Spleen (tissue), 11 donors: Measurements from ENCODE around the gene PPP1R12C. TPM values are rescaled to one million over a fixed set of nuclear protein-coding genes. Genes with fewer than 3 reads are reported as not detected.

Experiments used
- DNase-seq: peaks from one replicate; pipeline ENCODE4 v3.0.0-alpha.2; 2020
- H3K27ac ChIP-seq, 8 donors: fragments of 200-600 bp; sonication (generic) in 7 of 8; 1 replicate in 4 of 8; 2 replicates in 4 of 8; pipeline versions ENCODE4 v1.5.0 to v1.8.0; 2016 to 2021; ENCODE audit warnings: inconsistent platforms in 4 of 8, mild to moderate bottlenecking in 4 of 8, moderate library complexity in 1 of 8
- H3K27me3 ChIP-seq, 7 donors: fragments of 200-600 bp; sonication (generic) in 6 of 7; replicated peaks in 1 of 7; 1 replicate in 4 of 7; 2 replicates in 3 of 7; pipeline versions ENCODE4 v1.5.0 to v1.8.0; 2016 to 2021; ENCODE audit warnings: inconsistent platforms in 3 of 7, mild to moderate bottlenecking in 1 of 7
- H3K36me3 ChIP-seq, 6 donors: fragments of 200-600 bp; sonication (generic) in 5 of 6; 1 replicate in 4 of 6; 2 replicates in 2 of 6; pipeline versions ENCODE4 v1.5.0 to v1.8.0; 2016 to 2021; ENCODE audit warnings: inconsistent platforms in 2 of 6
- H3K4me1 ChIP-seq, 6 donors: fragments of 200-600 bp; sonication (generic) in 5 of 6; 1 replicate in 3 of 6; 2 replicates in 3 of 6; pipeline versions ENCODE4 v1.5.0 to v1.8.0; 2016 to 2021; ENCODE audit warnings: inconsistent platforms in 3 of 6
- H3K4me3 ChIP-seq, 8 donors: fragments of 200-600 bp; sonication (generic) in 7 of 8; 1 replicate in 4 of 8; 2 replicates in 4 of 8; pipeline versions ENCODE4 v1.5.0 to v1.8.0; 2016 to 2021; ENCODE audit warnings: inconsistent platforms in 4 of 8, mild to moderate bottlenecking in 4 of 8, moderate library complexity in 2 of 8
- H3K9me3 ChIP-seq, 8 donors: fragments of 200-600 bp; sonication (generic) in 7 of 8; 1 replicate in 4 of 8; 2 replicates in 4 of 8; pipeline versions ENCODE4 v1.5.0 to v1.8.0; 2016 to 2021; ENCODE audit warnings: inconsistent platforms in 4 of 8
- POLR2A ChIP-seq, 3 donors: fragments of 450-650 bp; IDR thresholded peaks; one replicate each; pipeline ENCODE4 v1.5.1; 2017; ENCODE audit warnings: antibody characterized with exemption in 3 of 3, mild to moderate bottlenecking in 1 of 3
- POLR2AphosphoS5 ChIP-seq, 3 donors: sonication (generic); formaldehyde crosslinking; IDR thresholded peaks; one replicate each; pipeline ENCODE4 v1.5.1; 2017; ENCODE audit warnings: antibody characterized with exemption in 3 of 3
- WGBS, 5 donors: extraction: QIAGEN DNeasy Blood & Tissue Kit in 3 of 5; methylation state at CpG; one replicate each; pipeline versions ENCODE4 v1.1.5 to v1.1.7; 2013 to 2018; 5-methylcytosine and 5-hydroxymethylcytosine counted together
- intact Hi-C: fragments of 100-400 bp; cut with DNase I; formaldehyde crosslinking; loops from one replicate; pipeline ENCODE4 v1.15.0; 2023; ENCODE audit warnings: low total_unique reads
- polyA plus RNA-seq, 3 donors: library from polyadenylated mRNA; stranded (reverse); fragments of 200-250 nt; gene quantifications; one replicate each; pipeline ENCODE4 v1.2.1, GENCODE V29; 2013
- total RNA-seq, 7 donors: library from RNA; depleted of rRNA in 3 of 7; stranded (reverse); fragments of >200 nt in 3 of 7; fragmentation: NEBNext Ultra II Directional in 4 of 7; extraction: Animal tissue kit (Norgen Biotek cat#: 25700) in 4 of 7; gene quantifications; one replicate each; pipeline versions ENCODE4 v1.1.0 to v1.2.1, GENCODE V29; 2016 to 2021
- TF ChIP-seq, protein P1 (sequence below), 11 experiments: fragments of 200-600 bp in 7 of 11; fragments of 450-650 bp in 4 of 11; sonication (generic) in 4 of 11; IDR thresholded peaks in 8 of 11; conservative IDR thresholded peaks in 3 of 11; 1 replicate in 7 of 11; 2 replicates in 4 of 11; pipeline versions ENCODE4 v1.4.0 to v1.8.0; 2016 to 2021; ENCODE audit warnings: antibody characterized with exemption in 11 of 11, inconsistent platforms in 4 of 11, mild to moderate bottlenecking in 1 of 11
- donor health status: healthy with polysubstance abuse.
- donor health status: DM: no; HTN: no; CAD: no; lungs with moderate emphysema.
- donor health status: DM: no; HTN: no; CAD: no.
- donor health status: Bipolar disorder and iron deficiency.
- donor health status: healthy.
- donor health status: DM: no; HTN: no; CAD: no.
- donor health status: DM: yes; HTN: yes; CAD: no.

The PPP1R12C gene
- total and polyA plus RNA-seq, 10 donors, result 88.2 to 292 (median 151) TPM

DNA sequence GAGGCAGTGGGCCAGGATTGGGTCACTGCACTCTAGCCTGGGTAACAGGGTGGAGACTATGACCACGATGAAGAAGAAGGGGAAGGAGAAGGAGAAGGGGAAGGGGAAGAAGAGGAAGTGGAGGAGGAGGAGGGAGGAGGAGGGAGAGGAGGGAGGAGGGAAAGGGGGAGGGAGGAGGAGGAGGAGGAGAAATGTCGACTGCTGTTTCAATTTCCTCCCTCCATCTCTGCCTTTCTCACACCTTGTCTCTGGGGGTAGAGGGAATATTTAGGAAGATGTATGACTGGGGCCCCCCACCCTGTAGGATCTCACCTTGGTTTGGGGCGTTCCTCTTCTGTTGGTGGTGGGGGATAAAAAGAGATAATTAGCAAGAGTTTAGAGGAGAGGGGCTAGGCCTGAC is 27.8 kb upstream of the PPP1R12C start:
- H3K4me3 ChIP-seq, result peak overlapping the region in 1 of 8 donors; percentile 56
- WGBS, 5 donors, result 7 to 13% (median 9%) methylated on average over 3 of the region's 3 CpGs
- H3K36me3 ChIP-seq, result no peaks in the 10 kb centered on the region
- no peak for DNase-seq
- no peak overlapping the region for H3K27ac ChIP-seq
- TF ChIP-seq, protein P1, sequence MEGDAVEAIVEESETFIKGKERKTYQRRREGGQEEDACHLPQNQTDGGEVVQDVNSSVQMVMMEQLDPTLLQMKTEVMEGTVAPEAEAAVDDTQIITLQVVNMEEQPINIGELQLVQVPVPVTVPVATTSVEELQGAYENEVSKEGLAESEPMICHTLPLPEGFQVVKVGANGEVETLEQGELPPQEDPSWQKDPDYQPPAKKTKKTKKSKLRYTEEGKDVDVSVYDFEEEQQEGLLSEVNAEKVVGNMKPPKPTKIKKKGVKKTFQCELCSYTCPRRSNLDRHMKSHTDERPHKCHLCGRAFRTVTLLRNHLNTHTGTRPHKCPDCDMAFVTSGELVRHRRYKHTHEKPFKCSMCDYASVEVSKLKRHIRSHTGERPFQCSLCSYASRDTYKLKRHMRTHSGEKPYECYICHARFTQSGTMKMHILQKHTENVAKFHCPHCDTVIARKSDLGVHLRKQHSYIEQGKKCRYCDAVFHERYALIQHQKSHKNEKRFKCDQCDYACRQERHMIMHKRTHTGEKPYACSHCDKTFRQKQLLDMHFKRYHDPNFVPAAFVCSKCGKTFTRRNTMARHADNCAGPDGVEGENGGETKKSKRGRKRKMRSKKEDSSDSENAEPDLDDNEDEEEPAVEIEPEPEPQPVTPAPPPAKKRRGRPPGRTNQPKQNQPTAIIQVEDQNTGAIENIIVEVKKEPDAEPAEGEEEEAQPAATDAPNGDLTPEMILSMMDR (IDR thresholded peaks at IDR 0.05 in 8 of 11, conservative IDR thresholded peaks at IDR 0.05 in 3 of 11), result no peak
- no peak for TF ChIP-seq POLR2AphosphoS5 (IDR thresholded peaks at IDR 0.05)
- no peak for TF ChIP-seq POLR2A (IDR thresholded peaks at IDR 0.05)
- H3K9me3 ChIP-seq, result no peaks in the 10 kb centered on the region
- peaks cover 0 to 35% (median 19%) of the 10 kb centered on the region in 6 donors for H3K4me1 ChIP-seq
- intact Hi-C loops, result loop anchor here (10.0 kb wide), 1 partner anchor 360 kb away; no protein-coding TSS in a partner anchor
- H3K27me3 ChIP-seq, result peaks cover 4 to 96% (median 73%) of the 10 kb centered on the region in 7 donors

DNA sequence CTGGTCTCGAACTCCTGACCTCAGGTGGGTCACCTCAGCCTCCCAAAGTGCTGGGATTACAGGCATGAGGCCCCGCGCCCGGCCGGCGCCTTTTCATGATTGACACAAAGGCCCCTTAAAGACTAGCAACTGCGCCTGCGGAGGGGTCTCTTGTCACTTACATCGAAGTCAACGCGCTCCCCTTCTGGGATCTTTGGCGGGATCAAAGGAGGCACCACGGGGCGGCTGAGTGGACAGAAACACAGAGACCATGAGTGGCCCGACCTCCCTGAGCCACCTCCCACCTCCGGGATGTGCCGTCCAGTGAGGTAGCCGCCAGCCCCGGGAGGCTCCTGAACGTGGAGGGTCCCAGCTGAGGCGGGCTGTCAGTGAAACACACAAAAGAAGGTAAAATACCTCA is 24.3 kb upstream of the PPP1R12C start:
- TF ChIP-seq POLR2AphosphoS5 (IDR thresholded peaks at IDR 0.05), result no peak
- TF ChIP-seq, protein P1 (IDR thresholded peaks at IDR 0.05 in 8 of 11, conservative IDR thresholded peaks at IDR 0.05 in 3 of 11), result no peak
- no peak for TF ChIP-seq POLR2A (IDR thresholded peaks at IDR 0.05)
- Histone ChIP-seq H3K27me3 (peaks cover 2 to 99% (median 61%) of the 10 kb centered on the region in 7 donors), H3K27ac (no peak overlapping the region), H3K9me3 (no peaks in the 10 kb centered on the region), H3K36me3 (no peaks in the 10 kb centered on the region), H3K4me3 (no peak overlapping the region), H3K4me1 (peaks cover 0 to 35% (median 17%) of the 10 kb centered on the region in 6 donors)
- intact Hi-C loops, result loop anchor here (10.0 kb wide), 1 partner anchor 363 kb away; no protein-coding TSS in a partner anchor
- no peak for DNase-seq
- 12 to 53% (median 25%) methylated on average over 12 to 21 of the region's 21 CpGs for WGBS, 5 donors

- TF ChIP-seq POLR2AphosphoS5 (IDR thresholded peaks at IDR 0.05), result no peak
- no peak for TF ChIP-seq POLR2A (IDR thresholded peaks at IDR 0.05)
- TF ChIP-seq, protein P1 (IDR thresholded peaks at IDR 0.05 in 8 of 11, conservative IDR thresholded peaks at IDR 0.05 in 3 of 11), result no peak
- no peaks in the 10 kb centered on the region for H3K36me3 ChIP-seq
- no peak overlapping the region for H3K27ac ChIP-seq
- no peak for DNase-seq
- intact Hi-C loops, result no loop called here
- 55 to 66% (median 59%) methylated on average over 9 of the region's 9 CpGs for WGBS, 5 donors
- H3K4me3 ChIP-seq, result no peak overlapping the region
- H3K9me3 ChIP-seq, result no peaks in the 10 kb centered on the region
- H3K4me1 ChIP-seq, result peaks cover 0 to 29% (median 14%) of the 10 kb centered on the region in 6 donors
- H3K27me3 ChIP-seq, result peaks cover 0 to 96% (median 29%) of the 10 kb centered on the region in 7 donors
Observed at GRCh38 chr19:55137915-55138314, 20.5 kb upstream of the PPP1R12C start.

- H3K9me3 ChIP-seq, result no peaks in the 10 kb centered on the region
- H3K27me3 ChIP-seq, result peaks cover 0 to 96% (median 15%) of the 10 kb centered on the region in 7 donors
- peaks cover 0 to 29% (median 13%) of the 10 kb centered on the region in 6 donors for H3K4me1 ChIP-seq
- TF ChIP-seq POLR2A (IDR thresholded peaks at IDR 0.05) (no peak), POLR2AphosphoS5 (IDR thresholded peaks at IDR 0.05) (no peak)
- TF ChIP-seq, protein P1 (IDR thresholded peaks at IDR 0.05 in 8 of 11, conservative IDR thresholded peaks at IDR 0.05 in 3 of 11), result no peak
- DNase-seq, result no peak
- intact Hi-C loops, result no loop called here
- H3K36me3 ChIP-seq, result no peaks in the 10 kb centered on the region
- no peak overlapping the region for H3K4me3 ChIP-seq
- H3K27ac ChIP-seq, result no peak overlapping the region
- WGBS, 5 donors, result 82 to 92% (median 85%) methylated on average over 16 to 17 of the region's 17 CpGs
Observed at GRCh38 chr19:55136399-55137102, 19.1 kb upstream of the PPP1R12C start.
